Epidermal melanocyte (primary cell): Measurements from ENCODE around the gene SLC9A3.

ENCODE experiments used
- DNase-seq: peaks from one replicate; pipeline ENCODE4 v3.0.0; 2011; ENCODE audit warnings: low spot score; ENCODE audit not compliant: insufficient read length

The SLC9A3 gene

GRCh38 chr5:526456-527088 is 2.3 kb upstream of the SLC9A3 start:
- DNase-seq: no peak

GRCh38 chr5:525916-526315 is 1.7 kb upstream of the SLC9A3 start:
- no peak for DNase-seq

GRCh38 chr5:524973-525761 is 918 bp upstream of the SLC9A3 start:
- no peak for DNase-seq

- no peak for DNase-seq
These were observed 617 bp downstream of the SLC9A3 start for GRCh38 chr5:523441-524222.

GRCh38 chr5:522899-523440 is 1.3 kb downstream of the SLC9A3 start:
- no peak for DNase-seq

DNA sequence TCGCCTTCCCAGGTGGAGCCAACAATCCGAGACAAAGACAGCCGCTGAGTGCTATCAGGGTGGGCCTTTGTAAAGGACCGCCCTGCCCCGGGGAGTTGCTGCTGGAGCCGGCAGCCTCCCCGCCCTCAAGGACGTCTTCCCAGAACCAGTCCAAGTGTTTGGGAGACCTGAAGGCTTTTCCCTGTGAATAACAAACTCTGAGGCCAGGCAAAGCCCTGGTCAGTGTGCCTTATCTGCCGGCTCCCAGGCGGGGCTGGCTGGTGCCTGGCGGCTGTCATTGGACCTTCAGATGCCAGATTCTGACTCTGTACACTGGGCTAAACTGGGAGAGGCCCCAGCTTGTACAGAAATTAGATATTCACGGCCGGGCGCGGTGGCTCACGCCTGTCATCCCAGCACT is 2.1 kb downstream of the SLC9A3 start:
- no peak for DNase-seq

GRCh38 chr5:521680-522079 is 2.6 kb downstream of the SLC9A3 start:
- no peak for DNase-seq

DNA sequence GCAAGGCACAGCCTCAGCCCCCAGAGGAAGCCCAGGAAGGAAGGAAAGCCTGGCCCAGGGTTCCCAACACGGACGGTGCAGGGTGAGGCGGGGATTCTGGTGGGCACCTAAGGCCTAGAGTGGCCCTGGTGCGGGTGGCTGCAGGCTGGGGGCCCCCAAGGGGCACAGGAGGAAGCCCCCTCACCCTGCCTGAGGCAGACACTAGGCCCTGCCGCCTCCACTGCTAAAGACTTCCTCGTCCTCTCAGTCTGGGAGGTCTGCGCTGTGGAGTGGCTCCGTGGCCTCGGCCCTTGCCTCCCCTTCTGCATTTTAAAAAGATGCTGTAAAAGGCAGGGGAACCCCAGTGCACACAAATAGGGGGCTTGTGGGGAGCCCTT is 3.4 kb downstream of the SLC9A3 start:
- DNase-seq: no peak

GRCh38 chr5:520196-520849 is 3.9 kb downstream of the SLC9A3 start:
- DNase-seq: no peak

GRCh38 chr5:518721-519120 is 5.5 kb downstream of the SLC9A3 start:
- no peak for DNase-seq

DNA sequence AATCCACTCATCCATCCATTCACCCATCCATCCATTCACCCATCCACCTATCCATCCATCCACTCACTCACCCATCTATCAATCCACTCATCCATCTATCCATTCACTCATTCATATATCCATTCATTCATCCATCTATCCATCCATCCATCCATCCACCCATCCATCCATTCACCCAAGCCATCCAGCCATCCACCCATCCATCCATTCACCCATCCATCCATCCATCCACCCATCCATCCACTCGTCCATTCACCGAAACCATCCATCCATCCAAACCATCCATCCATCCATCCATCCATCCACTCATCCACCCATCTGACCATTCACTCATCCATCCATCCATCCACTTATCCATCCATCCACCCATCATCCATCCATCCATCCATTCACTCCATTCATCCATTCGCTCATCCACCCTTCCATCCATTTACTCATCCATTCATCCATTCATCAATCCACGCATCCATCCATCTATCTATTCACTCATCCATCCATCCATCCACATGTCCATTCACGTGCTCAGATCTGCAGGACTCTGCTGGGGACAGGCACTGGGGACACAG is 6.6 kb downstream of the SLC9A3 start:
- DNase-seq: no peak

GRCh38 chr5:516980-517379 is 7.3 kb downstream of the SLC9A3 start:
- DNase-seq: no peak

DNA sequence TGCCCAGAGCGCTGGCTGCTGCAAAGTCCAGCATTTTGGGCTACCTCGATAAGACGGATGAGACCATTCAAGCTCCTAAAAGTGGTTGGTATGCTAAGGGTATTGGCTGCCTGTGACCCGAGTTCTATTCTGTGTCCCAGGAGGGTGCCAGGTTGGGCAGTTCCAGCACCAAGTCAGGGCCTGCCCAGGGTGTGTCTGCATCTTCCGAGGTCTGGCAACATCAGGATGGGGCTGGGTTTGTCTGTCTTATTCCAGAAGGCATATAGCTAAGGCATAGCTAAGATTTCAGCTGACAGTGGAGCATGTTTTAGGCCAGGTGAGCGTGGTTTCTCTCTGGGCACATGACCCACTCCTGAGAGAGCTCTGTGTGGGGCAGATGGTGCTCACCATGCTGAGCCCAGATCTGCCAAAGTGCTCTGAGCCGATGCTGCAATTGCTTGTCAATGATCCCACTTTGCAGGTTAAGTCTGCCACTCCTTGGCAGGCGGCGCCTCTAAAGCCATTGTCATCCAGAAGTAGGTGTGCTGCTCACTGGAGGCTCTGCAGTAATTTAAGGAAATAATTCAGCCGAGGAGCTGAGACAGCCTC is 7.8 kb downstream of the SLC9A3 start:
- DNase-seq: no peak

- no peak for DNase-seq
These were observed 8.9 kb downstream of the SLC9A3 start for GRCh38 chr5:515273-515836.

DNA sequence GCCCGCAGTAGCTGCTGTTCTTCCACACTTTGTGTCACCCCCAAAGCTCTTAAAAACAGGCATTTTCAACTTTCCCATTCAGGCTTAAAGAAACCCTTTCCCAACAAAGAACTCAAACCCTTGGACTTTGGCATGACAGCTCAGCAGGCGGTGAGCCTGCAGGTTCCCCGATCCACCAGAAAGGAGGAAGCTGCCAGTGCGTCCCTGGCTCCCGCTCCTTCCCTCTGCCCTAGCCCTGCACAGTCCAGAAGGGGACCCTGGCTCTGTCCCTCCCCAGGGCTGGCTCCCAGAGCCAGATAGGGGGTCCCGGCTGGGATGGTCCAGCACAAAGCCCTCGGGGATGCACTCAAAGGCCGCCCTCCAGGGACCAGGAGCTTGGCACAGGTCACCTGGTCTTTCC is 9.6 kb downstream of the SLC9A3 start:
- DNase-seq: no peak

DNA sequence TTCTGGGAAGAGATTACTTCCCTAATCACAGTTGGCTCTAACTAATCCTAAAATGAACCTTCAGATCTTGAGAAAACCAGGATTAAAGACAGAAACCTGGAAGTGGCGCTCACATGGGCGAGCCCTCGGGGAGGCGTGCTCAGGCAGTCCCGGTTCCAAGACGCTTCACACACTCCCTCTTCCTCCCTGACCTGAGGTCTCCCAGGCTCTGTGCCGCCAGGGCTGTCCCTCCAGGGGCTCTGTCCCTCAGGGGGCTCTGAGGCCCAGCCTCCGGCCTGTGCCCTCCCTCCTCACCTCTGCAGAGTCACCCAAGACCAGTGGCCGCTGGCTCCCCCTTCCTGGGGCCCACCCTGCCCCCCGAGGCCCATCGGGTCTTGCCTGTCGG is 10.2 kb downstream of the SLC9A3 start:
- no peak for DNase-seq

- no peak for DNase-seq
These were observed 10.8 kb downstream of the SLC9A3 start for GRCh38 chr5:513216-514100.

GRCh38 chr5:511476-511875 is 12.8 kb downstream of the SLC9A3 start:
- no peak for DNase-seq

GRCh38 chr5:510521-510920 is 13.7 kb downstream of the SLC9A3 start:
- DNase-seq: no peak
